ENCODE data around the gene ATG9B.

Gene ATG9B

GRCh38 chr7:150977382-150978125 lies 46.7 kb downstream of the ATG9B start:
- DNase-seq (ENCODE audit: low read depth, low spot score): no peak
- peak overlapping the region; percentile 15; the same call in 1 of the 2 replicates for H3K4me3 ChIP-seq (ENCODE audit: low read length)
- WGBS (ENCODE audit: insufficient coverage, insufficient read length): no CpG with 5 or more reads among the region's 62 CpGs
- peaks cover 4% of the 10 kb centered on the region for H3K27me3 ChIP-seq (ENCODE audit: control insufficient read depth, insufficient read depth, low read length)
- no peak overlapping the region for H3K27ac ChIP-seq (ENCODE audit: low read length)
- H3K4me1 ChIP-seq (ENCODE audit: control insufficient read depth, insufficient read depth, low read length): peaks cover 17% of the 10 kb centered on the region
- no peaks in the 10 kb centered on the region for H3K9me3 ChIP-seq (ENCODE audit: control insufficient read depth, insufficient read depth, low read length)
- H3K36me3 ChIP-seq (ENCODE audit: control insufficient read depth, insufficient read depth, low read length): no peaks in the 10 kb centered on the region

- H3K36me3 ChIP-seq (ENCODE audit: control insufficient read depth, insufficient read depth, low read length): no peaks in the 10 kb centered on the region
- no peaks in the 10 kb centered on the region for H3K9me3 ChIP-seq (ENCODE audit: control insufficient read depth, insufficient read depth, low read length)
- H3K4me1 ChIP-seq (ENCODE audit: control insufficient read depth, insufficient read depth, low read length): peaks cover 20% of the 10 kb centered on the region
- no peak overlapping the region for H3K27ac ChIP-seq (ENCODE audit: low read length)
- H3K4me3 ChIP-seq (ENCODE audit: low read length): peak overlapping the region; percentile 15; the same call in 1 of the 2 replicates
- H3K27me3 ChIP-seq (ENCODE audit: control insufficient read depth, insufficient read depth, low read length): peaks cover 4% of the 10 kb centered on the region
- no peak for DNase-seq (ENCODE audit: low read depth, low spot score)
- WGBS (ENCODE audit: insufficient coverage, insufficient read length): no CpG with 5 or more reads among the region's 13 CpGs
These were observed 47.5 kb downstream of the ATG9B start for GRCh38 chr7:150976529-150977381.

GRCh38 chr7:150975536-150976319 lies 48.6 kb downstream of the ATG9B start:
- Histone ChIP-seq H3K27ac (ENCODE audit: low read length) (no peak overlapping the region), H3K27me3 (ENCODE audit: control insufficient read depth, insufficient read depth, low read length) (peaks cover 4% of the 10 kb centered on the region), H3K9me3 (ENCODE audit: control insufficient read depth, insufficient read depth, low read length) (no peaks in the 10 kb centered on the region), H3K4me1 (ENCODE audit: control insufficient read depth, insufficient read depth, low read length) (peaks cover 20% of the 10 kb centered on the region), H3K4me3 (ENCODE audit: low read length) (no peak overlapping the region; the same call in 1 of the 2 replicates), H3K36me3 (ENCODE audit: control insufficient read depth, insufficient read depth, low read length) (no peaks in the 10 kb centered on the region)
- DNase-seq (ENCODE audit: low read depth, low spot score): no peak
- WGBS (ENCODE audit: insufficient coverage, insufficient read length): no CpG with 5 or more reads among the region's 9 CpGs

GRCh38 chr7:150974468-150975391 lies 49.6 kb downstream of the ATG9B start:
- no peak overlapping the region for H3K27ac ChIP-seq (ENCODE audit: low read length)
- H3K9me3 ChIP-seq (ENCODE audit: control insufficient read depth, insufficient read depth, low read length): no peaks in the 10 kb centered on the region
- DNase-seq (ENCODE audit: low read depth, low spot score): no peak
- no peaks in the 10 kb centered on the region; the same call in 1 of the 2 replicates for H3K36me3 ChIP-seq (ENCODE audit: control insufficient read depth, insufficient read depth, low read length)
- H3K4me1 ChIP-seq (ENCODE audit: control insufficient read depth, insufficient read depth, low read length): peaks cover 17% of the 10 kb centered on the region
- peaks cover 4% of the 10 kb centered on the region for H3K27me3 ChIP-seq (ENCODE audit: control insufficient read depth, insufficient read depth, low read length)
- H3K4me3 ChIP-seq (ENCODE audit: low read length): peak overlapping the region; percentile 69; the same call in 1 of the 2 replicates
- no CpG with 5 or more reads among the region's 89 CpGs for WGBS (ENCODE audit: insufficient coverage, insufficient read length)

- Histone ChIP-seq H3K9me3 (ENCODE audit: control insufficient read depth, insufficient read depth, low read length) (no peaks in the 10 kb centered on the region), H3K36me3 (ENCODE audit: control insufficient read depth, insufficient read depth, low read length) (no peaks in the 10 kb centered on the region; the same call in 1 of the 2 replicates), H3K4me1 (ENCODE audit: control insufficient read depth, insufficient read depth, low read length) (peaks cover 18% of the 10 kb centered on the region), H3K27me3 (ENCODE audit: control insufficient read depth, insufficient read depth, low read length) (peaks cover 4% of the 10 kb centered on the region), H3K4me3 (ENCODE audit: low read length) (peak overlapping the region; percentile 2; the same call in 1 of the 2 replicates), H3K27ac (ENCODE audit: low read length) (no peak overlapping the region)
- WGBS (ENCODE audit: insufficient coverage, insufficient read length): no CpG with 5 or more reads among the region's 27 CpGs
- DNase-seq (ENCODE audit: low read depth, low spot score): no peak
These were observed 50.5 kb downstream of the ATG9B start for GRCh38 chr7:150973571-150974451.

GRCh38 chr7:150972741-150973140 lies 51.6 kb downstream of the ATG9B start:
- H3K4me3 ChIP-seq (ENCODE audit: low read length): no peak overlapping the region
- no CpG with 5 or more reads among the region's 8 CpGs for WGBS (ENCODE audit: insufficient coverage, insufficient read length)
- peaks cover 4% of the 10 kb centered on the region for H3K27me3 ChIP-seq (ENCODE audit: control insufficient read depth, insufficient read depth, low read length)
- peaks cover 18% of the 10 kb centered on the region for H3K4me1 ChIP-seq (ENCODE audit: control insufficient read depth, insufficient read depth, low read length)
- H3K9me3 ChIP-seq (ENCODE audit: control insufficient read depth, insufficient read depth, low read length): no peaks in the 10 kb centered on the region
- no peak for DNase-seq (ENCODE audit: low read depth, low spot score)
- no peak overlapping the region for H3K27ac ChIP-seq (ENCODE audit: low read length)
- no peaks in the 10 kb centered on the region; the same call in 1 of the 2 replicates for H3K36me3 ChIP-seq (ENCODE audit: control insufficient read depth, insufficient read depth, low read length)

- Histone ChIP-seq H3K4me1 (ENCODE audit: control insufficient read depth, insufficient read depth, low read length) (peaks cover 15% of the 10 kb centered on the region), H3K36me3 (ENCODE audit: control insufficient read depth, insufficient read depth, low read length) (no peaks in the 10 kb centered on the region; the same call in 1 of the 2 replicates), H3K27me3 (ENCODE audit: control insufficient read depth, insufficient read depth, low read length) (peaks cover under 1% of the 10 kb centered on the region), H3K27ac (ENCODE audit: low read length) (no peak overlapping the region), H3K4me3 (ENCODE audit: low read length) (no peak overlapping the region), H3K9me3 (ENCODE audit: control insufficient read depth, insufficient read depth, low read length) (no peaks in the 10 kb centered on the region)
- DNase-seq (ENCODE audit: low read depth, low spot score): no peak
- no CpG with 5 or more reads among the region's 12 CpGs for WGBS (ENCODE audit: insufficient coverage, insufficient read length)
These were observed 52.2 kb downstream of the ATG9B start for GRCh38 chr7:150972023-150972468.

GRCh38 chr7:150971242-150972022 lies 52.9 kb downstream of the ATG9B start:
- H3K9me3 ChIP-seq (ENCODE audit: control insufficient read depth, insufficient read depth, low read length): no peaks in the 10 kb centered on the region
- DNase-seq (ENCODE audit: low read depth, low spot score): no peak
- H3K36me3 ChIP-seq (ENCODE audit: control insufficient read depth, insufficient read depth, low read length): no peaks in the 10 kb centered on the region; the same call in 1 of the 2 replicates
- no peak overlapping the region for H3K27ac ChIP-seq (ENCODE audit: low read length)
- H3K4me3 ChIP-seq (ENCODE audit: low read length): no peak overlapping the region
- H3K27me3 ChIP-seq (ENCODE audit: control insufficient read depth, insufficient read depth, low read length): no peaks in the 10 kb centered on the region
- no CpG with 5 or more reads among the region's 16 CpGs for WGBS (ENCODE audit: insufficient coverage, insufficient read length)
- peaks cover 12% of the 10 kb centered on the region for H3K4me1 ChIP-seq (ENCODE audit: control insufficient read depth, insufficient read depth, low read length)

All from iPS DF 6.9 (cell line).